Osteoblast (primary cell): Measurements from ENCODE around the gene FAM180A. TPM values are rescaled to one million over a fixed set of nuclear protein-coding genes. Genes with fewer than 3 reads are reported as not detected.

ENCODE experiments used
- DNase-seq: peaks from one replicate; pipeline ENCODE4 v3.0.0; 2011; ENCODE audit warnings: low spot score, mixed read lengths; ENCODE audit not compliant: insufficient read length; ENCODE audit errors: missing footprints
- H2AFZ ChIP-seq: 2 replicates; pipeline ENCODE4 v1.6.0; 2011; ENCODE audit warnings: mild to moderate bottlenecking, low read length
- H3K27ac ChIP-seq: 2 replicates; pipeline ENCODE4 v1.5.1; 2011; ENCODE audit warnings: mild to moderate bottlenecking, low read depth, low read length, moderate library complexity
- H3K27me3 ChIP-seq: 2 replicates; pipeline ENCODE4 v1.6.0; 2012; ENCODE audit warnings: mild to moderate bottlenecking, control low read depth, inconsistent platforms, low read length, moderate library complexity; ENCODE audit not compliant: insufficient read depth
- H3K36me3 ChIP-seq: 2 replicates; pipeline ENCODE4 v1.5.1; 2011; ENCODE audit warnings: mild to moderate bottlenecking, low read length, control low read depth, moderate library complexity; ENCODE audit not compliant: insufficient read depth
- H3K4me1 ChIP-seq: 2 replicates; pipeline ENCODE4 v1.5.1; 2011; ENCODE audit warnings: mild to moderate bottlenecking, low read length, control low read depth, moderate library complexity; ENCODE audit not compliant: insufficient read depth
- H3K4me2 ChIP-seq: 2 replicates; pipeline ENCODE4 v1.6.0; 2011; ENCODE audit warnings: mild to moderate bottlenecking, low read length; ENCODE audit not compliant: insufficient read depth
- H3K4me3 ChIP-seq: fragments of 200-600 bp; sonication (generic); 3 replicates; pipeline ENCODE4 v1.5.1; 2012; ENCODE audit warnings: mild to moderate bottlenecking, low read length, inconsistent platforms; ENCODE audit not compliant: insufficient read depth
- H3K79me2 ChIP-seq: 2 replicates; pipeline ENCODE4 v1.6.0; 2012; ENCODE audit warnings: mild to moderate bottlenecking, low read length, control low read depth, inconsistent platforms; ENCODE audit not compliant: insufficient read depth
- H3K9me3 ChIP-seq: 2 replicates; pipeline ENCODE4 v1.5.1; 2011; ENCODE audit warnings: low read depth, low read length, control low read depth
- H4K20me1 ChIP-seq: 2 replicates; pipeline ENCODE4 v1.6.0; 2012; ENCODE audit warnings: mild to moderate bottlenecking, low read length, control low read depth; ENCODE audit not compliant: insufficient read depth
- total RNA-seq: library from RNA; depleted of rRNA; stranded (reverse); fragments of >200 nt; gene quantifications from 2 replicates; pipeline ENCODE4 v1.2.3, GENCODE V29; 2012
- TF ChIP-seq, protein P1 (sequence below): IDR thresholded peaks from 2 replicates; pipeline ENCODE4 v1.5.1; 2011; ENCODE audit warnings: mild to moderate bottlenecking, low read depth, low read length, moderate library complexity; ENCODE audit errors: extremely low read depth

The FAM180A gene
- total RNA-seq, 1 donor: 23.5 TPM

- peaks cover 8% of the 10 kb centered on the region for H3K36me3 ChIP-seq
- TF ChIP-seq, protein P1, sequence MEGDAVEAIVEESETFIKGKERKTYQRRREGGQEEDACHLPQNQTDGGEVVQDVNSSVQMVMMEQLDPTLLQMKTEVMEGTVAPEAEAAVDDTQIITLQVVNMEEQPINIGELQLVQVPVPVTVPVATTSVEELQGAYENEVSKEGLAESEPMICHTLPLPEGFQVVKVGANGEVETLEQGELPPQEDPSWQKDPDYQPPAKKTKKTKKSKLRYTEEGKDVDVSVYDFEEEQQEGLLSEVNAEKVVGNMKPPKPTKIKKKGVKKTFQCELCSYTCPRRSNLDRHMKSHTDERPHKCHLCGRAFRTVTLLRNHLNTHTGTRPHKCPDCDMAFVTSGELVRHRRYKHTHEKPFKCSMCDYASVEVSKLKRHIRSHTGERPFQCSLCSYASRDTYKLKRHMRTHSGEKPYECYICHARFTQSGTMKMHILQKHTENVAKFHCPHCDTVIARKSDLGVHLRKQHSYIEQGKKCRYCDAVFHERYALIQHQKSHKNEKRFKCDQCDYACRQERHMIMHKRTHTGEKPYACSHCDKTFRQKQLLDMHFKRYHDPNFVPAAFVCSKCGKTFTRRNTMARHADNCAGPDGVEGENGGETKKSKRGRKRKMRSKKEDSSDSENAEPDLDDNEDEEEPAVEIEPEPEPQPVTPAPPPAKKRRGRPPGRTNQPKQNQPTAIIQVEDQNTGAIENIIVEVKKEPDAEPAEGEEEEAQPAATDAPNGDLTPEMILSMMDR: no peak
- no peak overlapping the region for H3K4me2 ChIP-seq
- H3K4me3 ChIP-seq: no peak overlapping the region
- peaks cover 10% of the 10 kb centered on the region for H3K79me2 ChIP-seq
- no peaks in the 10 kb centered on the region for H4K20me1 ChIP-seq
- H3K4me1 ChIP-seq: no peaks in the 10 kb centered on the region
- no peak overlapping the region for H3K27ac ChIP-seq
- no peak overlapping the region for H2AFZ ChIP-seq
- H3K9me3 ChIP-seq: no peaks in the 10 kb centered on the region
- no peak for DNase-seq
- H3K27me3 ChIP-seq: no peaks in the 10 kb centered on the region
Measured at GRCh38 chr7:135729230-135729629, 19.4 kb downstream of the FAM180A start.

DNA sequence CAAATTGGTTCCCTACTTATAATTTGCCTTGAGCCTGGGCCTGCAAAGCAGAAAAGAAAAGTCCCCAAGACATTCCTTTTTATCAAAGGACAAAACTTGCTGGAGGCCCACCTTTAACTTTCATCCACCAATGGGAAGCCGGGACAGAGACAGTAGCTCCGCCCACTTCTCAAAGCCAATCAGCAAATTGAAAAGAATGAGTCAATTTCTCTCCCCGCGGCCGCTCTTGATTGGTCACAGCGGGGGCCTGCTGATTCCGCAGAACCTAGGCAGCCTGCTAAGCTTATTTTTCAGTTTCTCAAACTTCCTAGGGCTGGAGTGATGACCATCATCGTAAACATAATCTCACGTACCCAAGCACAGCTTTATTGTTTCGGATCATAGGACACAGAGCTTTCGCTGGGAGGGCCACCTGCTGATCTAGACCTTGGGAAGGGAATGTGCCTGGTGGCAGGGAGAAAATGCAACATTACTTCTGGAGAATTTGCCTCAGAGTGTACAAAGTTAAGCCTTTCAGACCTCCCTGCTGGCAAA is 20.4 kb downstream of the FAM180A start, which contains the start of gene SLC13A4:
SLC13A4 (minus strand) TSS at position 51 of the 534 bp plus-strand sequence. CDS start 690 bp downstream, outside the sequence.
- DNase-seq: no peak

DNA sequence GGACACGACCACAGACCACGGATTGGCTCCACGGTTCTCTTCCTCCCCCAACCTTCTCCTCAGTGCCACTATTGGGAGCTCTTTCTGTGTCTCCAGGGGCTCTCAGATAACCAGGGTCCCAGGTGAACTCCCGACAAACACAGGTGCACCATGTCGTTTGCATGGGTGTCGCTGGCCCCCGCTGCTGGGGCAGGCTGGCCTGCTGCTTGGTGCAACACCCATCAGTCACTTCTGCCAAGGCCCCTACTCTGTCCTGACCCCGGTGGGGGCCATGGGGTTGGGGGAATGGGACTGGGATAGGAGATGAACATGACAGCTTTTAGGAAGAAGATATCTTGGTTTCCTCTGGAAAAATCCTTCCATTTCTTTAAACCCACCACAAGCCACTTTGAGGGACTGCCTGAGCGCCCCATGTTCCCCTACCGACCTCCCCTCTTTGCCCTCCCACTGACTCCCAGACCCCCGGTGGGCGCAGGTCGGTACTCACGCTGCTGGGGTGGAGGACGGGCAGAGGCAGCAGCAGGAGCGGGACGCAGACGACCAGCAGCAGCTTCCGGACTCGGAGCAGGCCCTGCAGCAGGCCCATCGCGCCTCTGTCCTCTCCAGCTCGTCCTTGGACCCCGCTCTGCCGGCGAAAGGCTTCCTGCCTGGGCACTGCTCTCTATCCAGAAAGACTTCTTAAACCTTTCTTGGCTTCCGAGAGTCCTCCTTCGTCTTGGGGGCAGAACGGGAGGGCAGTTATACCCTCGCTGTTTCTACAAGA is 21.5 kb downstream of the FAM180A start:
- H3K27me3 ChIP-seq: no peaks in the 10 kb centered on the region
- no peak overlapping the region for H3K4me3 ChIP-seq
- no peaks in the 10 kb centered on the region for H3K4me1 ChIP-seq
- H3K4me2 ChIP-seq: no peak overlapping the region
- TF ChIP-seq, protein P1: no peak
- H2AFZ ChIP-seq: no peak overlapping the region
- H3K9me3 ChIP-seq: no peaks in the 10 kb centered on the region
- peaks cover 2% of the 10 kb centered on the region for H3K79me2 ChIP-seq
- H3K27ac ChIP-seq: no peak overlapping the region
- no peaks in the 10 kb centered on the region for H4K20me1 ChIP-seq
- DNase-seq: no peak
- no peaks in the 10 kb centered on the region for H3K36me3 ChIP-seq

More for the DNA sequence above, 20.4 kb downstream of the FAM180A start, which contains the start of gene SLC13A4:
- Histone ChIP-seq H3K4me3 (no peak within 1 kb of the TSS), H2AFZ (no peak within 1 kb of the TSS), H3K4me2 (no peak within 1 kb of the TSS), H3K27me3 (no peaks in the 10 kb centered on the region), H4K20me1 (no peaks in the 10 kb centered on the region), H3K27ac (no peak within 1 kb of the TSS), H3K4me1 (no peaks in the 10 kb centered on the region), H3K36me3 (no peaks in the 10 kb centered on the region), H3K79me2 (peaks cover 2% of the 10 kb centered on the region), H3K9me3 (no peaks in the 10 kb centered on the region)
- TF ChIP-seq, protein P1: no peak

- TF ChIP-seq, protein P1: no peak
- no peak overlapping the region for H3K4me2 ChIP-seq
- H3K36me3 ChIP-seq: no peaks in the 10 kb centered on the region
- no peak for DNase-seq
- H3K9me3 ChIP-seq: no peaks in the 10 kb centered on the region
- H3K4me1 ChIP-seq: no peaks in the 10 kb centered on the region
- no peaks in the 10 kb centered on the region for H4K20me1 ChIP-seq
- H3K27ac ChIP-seq: no peak overlapping the region
- no peak overlapping the region for H2AFZ ChIP-seq
- no peaks in the 10 kb centered on the region for H3K27me3 ChIP-seq
- H3K4me3 ChIP-seq: no peak overlapping the region
- peaks cover 2% of the 10 kb centered on the region for H3K79me2 ChIP-seq
Measured at GRCh38 chr7:135726276-135726788, 22.3 kb downstream of the FAM180A start.
